Lower leg skin (tissue), 3 donors: ENCODE measurements around the gene FGD6.

ENCODE experiments used
- POLR2A ChIP-seq, 2 donors: fragments of 450-650 bp; IDR thresholded peaks; one replicate each; pipeline ENCODE4 v1.6.1; 2016 to 2017; ENCODE audit warnings: antibody characterized with exemption in 2 of 2, mild to moderate bottlenecking in 1 of 2, moderate library complexity in 1 of 2
- TF ChIP-seq, protein P1 (sequence below), 3 donors: fragments of 450-650 bp; IDR thresholded peaks; one replicate each; pipeline ENCODE4 v1.5.1; 2016; ENCODE audit warnings: antibody characterized with exemption in 3 of 3, mild to moderate bottlenecking in 3 of 3, moderate library complexity in 2 of 3

DNA sequence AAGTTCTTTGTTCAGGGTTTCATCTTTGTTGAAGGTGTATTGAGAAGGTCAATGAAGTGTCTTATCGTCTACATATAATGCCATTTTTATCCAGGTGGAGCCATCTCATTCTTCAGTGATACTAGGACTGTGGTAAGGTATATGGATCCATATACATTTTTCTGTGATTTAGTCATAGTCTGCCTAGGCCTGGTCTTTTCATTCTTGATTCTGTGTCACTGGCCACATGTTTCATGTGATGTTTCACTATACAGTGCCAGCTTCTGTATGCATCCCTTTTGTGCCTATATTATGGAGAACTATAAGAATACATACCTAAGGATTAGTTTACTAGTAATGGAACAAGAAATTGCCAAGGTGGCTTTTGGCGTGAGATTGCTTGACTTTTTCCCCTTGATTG, 40.9 kb upstream of the FGD6 start:
- TF ChIP-seq, protein P1, sequence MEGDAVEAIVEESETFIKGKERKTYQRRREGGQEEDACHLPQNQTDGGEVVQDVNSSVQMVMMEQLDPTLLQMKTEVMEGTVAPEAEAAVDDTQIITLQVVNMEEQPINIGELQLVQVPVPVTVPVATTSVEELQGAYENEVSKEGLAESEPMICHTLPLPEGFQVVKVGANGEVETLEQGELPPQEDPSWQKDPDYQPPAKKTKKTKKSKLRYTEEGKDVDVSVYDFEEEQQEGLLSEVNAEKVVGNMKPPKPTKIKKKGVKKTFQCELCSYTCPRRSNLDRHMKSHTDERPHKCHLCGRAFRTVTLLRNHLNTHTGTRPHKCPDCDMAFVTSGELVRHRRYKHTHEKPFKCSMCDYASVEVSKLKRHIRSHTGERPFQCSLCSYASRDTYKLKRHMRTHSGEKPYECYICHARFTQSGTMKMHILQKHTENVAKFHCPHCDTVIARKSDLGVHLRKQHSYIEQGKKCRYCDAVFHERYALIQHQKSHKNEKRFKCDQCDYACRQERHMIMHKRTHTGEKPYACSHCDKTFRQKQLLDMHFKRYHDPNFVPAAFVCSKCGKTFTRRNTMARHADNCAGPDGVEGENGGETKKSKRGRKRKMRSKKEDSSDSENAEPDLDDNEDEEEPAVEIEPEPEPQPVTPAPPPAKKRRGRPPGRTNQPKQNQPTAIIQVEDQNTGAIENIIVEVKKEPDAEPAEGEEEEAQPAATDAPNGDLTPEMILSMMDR (IDR thresholded peaks at IDR 0.05): no peak
- TF ChIP-seq POLR2A (IDR thresholded peaks at IDR 0.05): no peak
